22Rv1 (cell line): ENCODE measurements around the gene BRD9.

Experiments used
- H3K27ac ChIP-seq: fragments of 450-650 bp; 2 replicates; pipeline ENCODE4 v1.5.1; 2017
- ZFX ChIP-seq: fragments of 450-650 bp; IDR thresholded peaks from 2 replicates; pipeline ENCODE4 v1.6.1; 2017; ENCODE audit warnings: antibody characterized with exemption, borderline replicate concordance
- TF ChIP-seq, protein P1 (sequence below): fragments of 450-650 bp; IDR thresholded peaks from 2 replicates; pipeline ENCODE4 v1.5.1; 2017; ENCODE audit warnings: mild to moderate bottlenecking

The BRD9 gene

DNA sequence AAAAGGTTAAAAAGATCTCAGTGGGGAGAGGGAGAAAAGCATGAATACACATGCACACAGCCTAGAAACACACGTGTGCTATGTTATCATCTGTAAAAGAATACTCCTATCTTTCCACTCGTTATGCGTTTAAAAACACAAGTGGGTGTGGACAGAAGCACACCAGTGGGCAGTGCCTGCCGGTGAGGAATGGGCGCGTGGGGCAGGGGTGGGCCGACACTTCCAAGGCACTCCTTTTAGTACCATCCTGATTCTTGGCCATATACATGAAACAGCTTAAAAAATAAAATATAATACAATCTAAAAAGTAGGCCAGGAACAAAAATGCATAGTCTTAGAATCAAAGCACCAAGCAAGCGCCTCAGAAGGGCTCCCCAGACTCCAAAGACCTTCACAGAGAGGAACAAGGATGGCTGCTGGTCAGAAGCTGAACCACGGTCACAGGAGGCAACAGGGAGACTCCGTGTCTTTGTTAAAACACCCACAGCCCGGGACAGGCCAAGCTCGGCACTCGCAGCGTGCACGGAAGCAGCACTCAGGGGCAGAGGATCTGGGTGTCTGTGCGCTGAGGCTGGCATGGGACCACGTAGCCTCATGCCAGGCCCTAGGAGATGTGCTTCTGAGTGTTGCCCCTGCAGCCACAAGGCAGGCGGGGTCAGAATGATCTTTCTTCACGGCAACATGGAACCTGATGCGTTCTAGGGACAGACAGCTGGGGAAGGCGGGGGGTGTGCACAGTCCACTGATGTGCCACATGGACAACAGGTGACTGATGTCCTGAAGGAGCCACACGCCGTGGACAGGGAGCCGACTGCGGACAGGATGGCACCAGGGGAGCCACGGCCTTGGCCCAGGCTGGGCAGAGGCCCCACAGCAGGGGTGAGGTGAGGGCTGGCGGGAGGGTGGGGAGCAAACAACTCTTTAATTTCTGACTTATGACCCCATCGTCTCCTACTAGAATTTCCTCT lies 15.9 kb downstream of the BRD9 start:
- H3K27ac ChIP-seq, result no peak overlapping the region
- TF ChIP-seq ZFX, result no peak
- TF ChIP-seq, protein P1, sequence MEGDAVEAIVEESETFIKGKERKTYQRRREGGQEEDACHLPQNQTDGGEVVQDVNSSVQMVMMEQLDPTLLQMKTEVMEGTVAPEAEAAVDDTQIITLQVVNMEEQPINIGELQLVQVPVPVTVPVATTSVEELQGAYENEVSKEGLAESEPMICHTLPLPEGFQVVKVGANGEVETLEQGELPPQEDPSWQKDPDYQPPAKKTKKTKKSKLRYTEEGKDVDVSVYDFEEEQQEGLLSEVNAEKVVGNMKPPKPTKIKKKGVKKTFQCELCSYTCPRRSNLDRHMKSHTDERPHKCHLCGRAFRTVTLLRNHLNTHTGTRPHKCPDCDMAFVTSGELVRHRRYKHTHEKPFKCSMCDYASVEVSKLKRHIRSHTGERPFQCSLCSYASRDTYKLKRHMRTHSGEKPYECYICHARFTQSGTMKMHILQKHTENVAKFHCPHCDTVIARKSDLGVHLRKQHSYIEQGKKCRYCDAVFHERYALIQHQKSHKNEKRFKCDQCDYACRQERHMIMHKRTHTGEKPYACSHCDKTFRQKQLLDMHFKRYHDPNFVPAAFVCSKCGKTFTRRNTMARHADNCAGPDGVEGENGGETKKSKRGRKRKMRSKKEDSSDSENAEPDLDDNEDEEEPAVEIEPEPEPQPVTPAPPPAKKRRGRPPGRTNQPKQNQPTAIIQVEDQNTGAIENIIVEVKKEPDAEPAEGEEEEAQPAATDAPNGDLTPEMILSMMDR, result no peak

DNA sequence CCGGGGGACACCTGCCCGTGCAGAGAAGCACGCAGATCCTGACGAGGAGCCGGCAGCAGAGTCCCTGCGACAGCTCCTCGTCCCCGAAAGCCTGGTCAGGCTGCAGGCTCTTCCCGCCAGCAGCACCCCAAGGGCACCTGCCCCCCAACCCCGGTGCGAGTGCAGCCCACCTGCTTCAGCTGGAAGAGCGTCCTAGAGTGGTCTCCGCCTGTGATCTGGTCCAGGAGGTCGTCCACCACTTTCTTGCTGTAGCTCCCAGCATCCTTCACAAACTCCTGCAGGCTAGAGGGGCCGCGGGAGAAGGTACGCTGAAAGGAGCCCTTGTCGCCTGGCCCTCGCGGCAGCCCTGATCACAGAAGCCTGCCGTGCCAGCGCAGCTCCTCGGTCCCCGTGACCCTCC lies 16.7 kb downstream of the BRD9 start:
- TF ChIP-seq, protein P1, result no peak
- no peak for TF ChIP-seq ZFX
- no peak overlapping the region for H3K27ac ChIP-seq

DNA sequence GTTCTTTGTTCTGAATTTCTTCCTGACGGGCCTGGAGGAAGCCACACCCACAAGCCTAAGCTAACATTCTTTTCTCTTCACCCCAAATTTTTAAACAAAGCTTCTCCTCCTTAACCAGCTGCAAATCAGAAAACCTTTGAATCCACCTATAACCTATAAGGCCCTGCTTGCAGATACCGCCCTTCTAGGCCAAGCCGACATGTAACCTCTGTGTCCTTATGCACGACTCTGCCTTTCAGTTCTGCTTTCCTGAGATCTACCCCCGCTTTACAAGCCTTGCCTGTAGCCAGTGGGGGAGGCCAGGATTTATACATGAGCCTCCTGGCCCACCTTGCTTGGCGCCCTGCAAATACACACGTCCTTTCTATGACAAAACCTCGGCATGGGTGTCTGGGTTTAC lies 19.3 kb downstream of the BRD9 start:
- TF ChIP-seq ZFX, result no peak
- TF ChIP-seq, protein P1, result no peak
- no peak overlapping the region for H3K27ac ChIP-seq

DNA sequence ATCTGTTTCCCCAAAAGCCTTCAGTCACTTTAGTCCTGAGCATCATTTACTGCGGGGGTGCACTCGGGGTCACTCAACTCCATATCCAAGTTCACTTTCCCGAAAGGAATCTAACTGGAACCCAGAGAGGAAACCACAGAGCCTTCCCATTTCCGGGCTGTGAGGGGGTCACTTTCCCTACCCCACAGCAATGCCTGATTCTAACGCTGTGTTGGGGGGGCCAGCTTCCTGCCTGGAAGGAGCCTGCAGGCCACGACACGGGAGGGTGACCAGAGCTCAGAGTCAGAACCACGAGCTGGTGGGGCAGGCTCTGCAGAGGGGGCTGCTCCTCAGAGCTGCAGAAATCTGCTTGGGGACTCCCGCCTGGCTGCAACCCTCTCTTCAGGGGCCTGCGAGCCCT lies 20.3 kb downstream of the BRD9 start:
- no peak for TF ChIP-seq ZFX
- TF ChIP-seq, protein P1, result no peak
- H3K27ac ChIP-seq, result no peak overlapping the region

DNA sequence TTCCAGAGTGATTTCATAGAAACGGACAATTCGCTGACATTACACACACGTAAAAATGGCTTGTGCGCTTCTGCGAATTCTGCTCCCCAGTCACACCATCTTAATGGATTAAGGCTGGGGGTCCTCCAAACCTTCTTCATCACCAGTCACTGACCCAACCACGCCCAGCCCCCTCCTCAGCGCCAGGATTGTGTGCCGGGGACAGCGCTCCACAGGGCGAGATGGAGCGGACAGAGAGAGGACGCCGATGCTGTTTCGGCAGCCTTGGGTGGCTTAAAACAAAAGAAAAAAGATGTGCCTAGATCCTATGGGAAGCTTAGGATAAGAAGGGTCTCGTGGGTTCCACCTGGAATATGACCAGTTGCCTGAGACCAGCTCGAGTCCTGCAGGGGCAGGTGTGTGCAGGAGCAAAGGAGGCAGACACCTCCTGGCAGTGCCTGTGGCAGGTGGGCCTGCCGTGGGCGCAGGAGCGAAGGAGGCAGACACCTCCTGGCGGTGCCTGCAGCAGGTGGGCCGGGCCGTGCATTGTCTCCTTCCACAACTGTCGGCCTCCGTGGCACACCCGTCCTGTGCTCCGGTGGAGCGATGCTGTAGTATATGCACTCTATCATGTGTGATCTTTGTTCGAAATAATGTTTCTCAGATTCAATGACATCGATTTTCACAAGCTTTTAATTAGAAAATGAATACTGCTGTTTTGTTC lies 20.9 kb downstream of the BRD9 start:
- H3K27ac ChIP-seq, result no peak overlapping the region
- TF ChIP-seq, protein P1, result no peak
- TF ChIP-seq ZFX, result no peak

DNA sequence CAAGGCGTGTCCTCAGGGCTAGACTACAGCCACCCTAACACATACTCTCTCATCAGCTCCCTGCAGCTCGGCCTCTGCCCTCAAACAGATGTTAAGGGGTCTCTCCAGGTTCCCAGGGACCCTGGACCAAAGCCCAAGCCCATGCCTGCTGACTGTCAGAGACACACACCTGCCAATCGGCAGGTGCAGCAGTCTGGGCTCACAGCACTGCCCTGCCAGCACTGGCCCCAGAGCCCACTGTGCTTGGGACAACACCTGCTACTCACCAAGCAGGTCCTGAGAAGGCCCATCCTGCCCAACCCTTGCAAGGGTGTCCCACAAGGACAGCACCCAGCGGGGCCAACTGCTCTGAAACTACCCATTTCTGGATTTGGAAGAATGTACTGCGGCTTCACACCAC lies 21.6 kb downstream of the BRD9 start:
- no peak for TF ChIP-seq ZFX
- TF ChIP-seq, protein P1, result no peak

More for the DNA sequence above, 21.6 kb downstream of the BRD9 start:
- H3K27ac ChIP-seq, result no peak overlapping the region
